Prostate gland (tissue), 2 donors: Measurements from ENCODE around the gene ATAT1.

ENCODE experiments used
- POLR2A ChIP-seq: fragments of 450-650 bp; IDR thresholded peaks from one replicate; pipeline ENCODE4 v1.6.1; 2016; ENCODE audit warnings: antibody characterized with exemption, mild to moderate bottlenecking
- POLR2AphosphoS5 ChIP-seq: sonication (generic); formaldehyde crosslinking; IDR thresholded peaks from one replicate; pipeline ENCODE4 v1.6.1; 2017; ENCODE audit warnings: antibody characterized with exemption
- TF ChIP-seq, protein P1 (sequence below), 4 experiments: fragments of 200-600 bp in 2 of 4; fragments of 450-650 bp in 2 of 4; sonication (generic) in 2 of 4; IDR thresholded peaks; 1 replicate in 3 of 4; 2 replicates in 1 of 4; pipeline ENCODE4 v1.5.1; 2016 to 2019; ENCODE audit warnings: antibody characterized with exemption in 4 of 4, mild to moderate bottlenecking in 2 of 4, moderate library complexity in 2 of 4

DNA sequence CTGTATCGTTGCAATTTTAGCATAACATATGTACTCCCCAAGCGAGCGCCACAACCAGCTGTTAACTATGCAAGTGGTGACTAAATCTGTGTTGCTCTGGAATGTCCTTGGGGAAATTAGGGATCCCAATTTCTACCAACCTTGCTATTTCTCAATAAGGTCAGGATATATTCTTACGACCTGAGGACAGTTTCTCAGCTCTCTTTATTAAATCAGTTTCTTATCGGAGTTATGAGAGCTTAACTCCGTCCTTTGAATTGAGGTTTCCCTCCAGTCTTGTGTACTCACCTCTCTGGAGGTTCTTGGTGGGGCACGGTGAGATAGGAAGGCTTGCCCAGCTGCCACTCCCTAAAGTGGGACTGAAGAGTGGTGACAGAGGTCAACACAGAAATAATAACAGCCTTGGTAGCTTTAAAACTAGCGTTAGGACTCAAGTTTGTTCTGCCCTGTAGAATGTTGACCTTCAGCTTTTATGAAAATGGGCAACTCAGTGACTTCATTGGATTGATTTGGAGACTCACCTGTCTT, 8.3 kb upstream of the ATAT1 start:
- TF ChIP-seq POLR2A (no peak), POLR2AphosphoS5 (no peak)
- TF ChIP-seq, protein P1, sequence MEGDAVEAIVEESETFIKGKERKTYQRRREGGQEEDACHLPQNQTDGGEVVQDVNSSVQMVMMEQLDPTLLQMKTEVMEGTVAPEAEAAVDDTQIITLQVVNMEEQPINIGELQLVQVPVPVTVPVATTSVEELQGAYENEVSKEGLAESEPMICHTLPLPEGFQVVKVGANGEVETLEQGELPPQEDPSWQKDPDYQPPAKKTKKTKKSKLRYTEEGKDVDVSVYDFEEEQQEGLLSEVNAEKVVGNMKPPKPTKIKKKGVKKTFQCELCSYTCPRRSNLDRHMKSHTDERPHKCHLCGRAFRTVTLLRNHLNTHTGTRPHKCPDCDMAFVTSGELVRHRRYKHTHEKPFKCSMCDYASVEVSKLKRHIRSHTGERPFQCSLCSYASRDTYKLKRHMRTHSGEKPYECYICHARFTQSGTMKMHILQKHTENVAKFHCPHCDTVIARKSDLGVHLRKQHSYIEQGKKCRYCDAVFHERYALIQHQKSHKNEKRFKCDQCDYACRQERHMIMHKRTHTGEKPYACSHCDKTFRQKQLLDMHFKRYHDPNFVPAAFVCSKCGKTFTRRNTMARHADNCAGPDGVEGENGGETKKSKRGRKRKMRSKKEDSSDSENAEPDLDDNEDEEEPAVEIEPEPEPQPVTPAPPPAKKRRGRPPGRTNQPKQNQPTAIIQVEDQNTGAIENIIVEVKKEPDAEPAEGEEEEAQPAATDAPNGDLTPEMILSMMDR (IDR thresholded peaks at IDR 0.05), result no peak
